IMR-90 (cell line): ENCODE data around the gene SLC38A8. TPM values are rescaled to one million over a fixed set of nuclear protein-coding genes. Genes with fewer than 3 reads are reported as not detected.

Experiments used
- ATAC-seq: fragments of 200-7000 bp; cut with Tn5 transposase; 2 replicates; pipeline ENCODE4 v1.9.1; 2020; ENCODE audit warnings: low read depth, mild to moderate bottlenecking, moderate library complexity
- BruUV-seq: library from RNA; stranded (reverse); fragments of 400-500 nt; replicated peaks from 2 replicates; lab custom pipeline; 2021; lab: Mats Ljungman, UMichigan
- CTCF ChIA-PET: fragments of 300-600 bp; formaldehyde crosslinking; extraction: SDS; loops from one replicate; lab custom pipeline; 2021; ENCODE audit warnings: antibody characterized with exemption; lab: Yijun Ruan, JAX
- POLR2A ChIA-PET: fragments of 300-600 bp; sonication (Branson Sonifier 250); formaldehyde crosslinking; loops from one replicate; lab custom pipeline; 2022; ENCODE audit warnings: antibody characterized with exemption; ENCODE audit not compliant: unreplicated experiment; lab: Charles Lee
- DNase-seq: peaks from one replicate; pipeline ENCODE4 v3.0.0; 2013
- H2AFZ ChIP-seq: replicated peaks from 2 replicates; pipeline ENCODE3; 2013; ENCODE audit warnings: low read length, mild to moderate bottlenecking; ENCODE audit not compliant: poor library complexity
- H2AK5ac ChIP-seq: 2 replicates; pipeline ENCODE4 v1.6.1; 2013; ENCODE audit warnings: low read depth, low read length, inconsistent platforms
- H2AK9ac ChIP-seq: replicated peaks from 2 replicates; pipeline ENCODE3; 2013; ENCODE audit warnings: mild to moderate bottlenecking, low read depth, low read length, moderate library complexity; ENCODE audit not compliant: poor library complexity
- H2BK120ac ChIP-seq: 2 replicates; pipeline ENCODE4 v1.6.1; 2013; ENCODE audit warnings: low read depth, low read length, inconsistent platforms
- H2BK15ac ChIP-seq: 3 replicates; pipeline ENCODE4 v1.6.1; 2013; ENCODE audit warnings: low read depth, low read length, inconsistent platforms
- H2BK20ac ChIP-seq: 2 replicates; pipeline ENCODE4 v1.6.1; 2013; ENCODE audit warnings: low read depth, mild to moderate bottlenecking, inconsistent platforms, low read length, moderate library complexity
- H2BK5ac ChIP-seq: 2 replicates; pipeline ENCODE4 v1.6.1; 2013; ENCODE audit warnings: mild to moderate bottlenecking, low read depth, low read length, inconsistent platforms; ENCODE audit not compliant: poor library complexity, severe bottlenecking
- H3K14ac ChIP-seq: replicated peaks from 2 replicates; pipeline ENCODE4 v1.6.1; 2013; ENCODE audit warnings: low read depth, low read length, inconsistent platforms
- H3K18ac ChIP-seq: 2 replicates; pipeline ENCODE4 v1.6.1; 2013; ENCODE audit warnings: low read depth, low read length, control low read depth
- H3K23ac ChIP-seq: 2 replicates; pipeline ENCODE4 v1.6.1; 2013; ENCODE audit warnings: low read depth, low read length, inconsistent platforms
- H3K27ac ChIP-seq: 2 replicates; pipeline ENCODE4 v1.5.1; 2013; ENCODE audit warnings: mild to moderate bottlenecking, control low read depth, low read length; ENCODE audit not compliant: insufficient read depth
- H3K27me3 ChIP-seq: 2 replicates; pipeline ENCODE4 v1.6.1; 2013; ENCODE audit warnings: low read length; ENCODE audit not compliant: control insufficient read depth, insufficient read depth
- H3K36me3 ChIP-seq: 2 replicates; pipeline ENCODE4 v1.6.1; 2013; ENCODE audit warnings: low read length, mixed read lengths; ENCODE audit not compliant: control insufficient read depth, insufficient read depth
- H3K4ac ChIP-seq: 2 replicates; pipeline ENCODE4 v1.6.1; 2013; ENCODE audit warnings: low read depth, low read length, inconsistent platforms
- H3K4me1 ChIP-seq: 2 replicates; pipeline ENCODE4 v1.6.1; 2013; ENCODE audit warnings: low read length, mixed read lengths; ENCODE audit not compliant: control insufficient read depth, insufficient read depth
- H3K4me2 ChIP-seq: 2 replicates; pipeline ENCODE4 v1.6.1; 2013; ENCODE audit warnings: low read depth, mild to moderate bottlenecking, control low read depth, low read length, moderate library complexity
- H3K4me3 ChIP-seq: 2 replicates; pipeline ENCODE4 v1.5.1; 2013; ENCODE audit warnings: low read depth, mild to moderate bottlenecking, control low read depth, low read length, moderate library complexity; ENCODE audit not compliant: insufficient read depth
- H3K56ac ChIP-seq: 2 replicates; pipeline ENCODE4 v1.6.1; 2013; ENCODE audit warnings: low read length, inconsistent platforms; ENCODE audit not compliant: insufficient read depth; ENCODE audit errors: extremely low read depth
- H3K79me1 ChIP-seq, 2 experiments: 2 replicates each; pipeline ENCODE4 v1.6.1; 2013; ENCODE audit warnings: low read length in 2 of 2, inconsistent platforms in 1 of 2, low read depth in 1 of 2
- H3K9ac ChIP-seq: 2 replicates; pipeline ENCODE4 v1.6.1; 2013; ENCODE audit warnings: low read depth, low read length, control low read depth
- H3K9me1 ChIP-seq: 2 replicates; pipeline ENCODE4 v1.6.1; 2013; ENCODE audit warnings: low read length, inconsistent platforms; ENCODE audit not compliant: insufficient read depth
- H3K9me3 ChIP-seq: 2 replicates; pipeline ENCODE4 v1.6.1; 2013; ENCODE audit warnings: low read length; ENCODE audit not compliant: control insufficient read depth, insufficient read depth
- H4K20me1 ChIP-seq: 2 replicates; pipeline ENCODE4 v1.6.1; 2013; ENCODE audit warnings: low read length, inconsistent platforms; ENCODE audit not compliant: insufficient read depth
- H4K5ac ChIP-seq: 2 replicates; pipeline ENCODE4 v1.6.1; 2013; ENCODE audit warnings: mild to moderate bottlenecking, low read depth, low read length, control low read depth
- H4K8ac ChIP-seq, 2 experiments: 2 replicates each; pipeline ENCODE4 v1.6.1; 2013; ENCODE audit warnings: low read depth in 2 of 2, low read length in 2 of 2, control low read depth in 1 of 2, inconsistent platforms in 1 of 2
- H4K91ac ChIP-seq: 2 replicates; pipeline ENCODE4 v1.6.1; 2013; ENCODE audit warnings: low read depth, low read length, inconsistent platforms; ENCODE audit not compliant: insufficient read depth
- CHD1 ChIP-seq: IDR thresholded peaks from 2 replicates; pipeline ENCODE4 v1.6.1; 2012; ENCODE audit warnings: low read depth, low read length, improper control_type of control experiment
- CTCF ChIP-seq: conservative IDR thresholded peaks from 2 replicates; pipeline ENCODE4 v1.5.1; 2012; ENCODE audit warnings: mild to moderate bottlenecking, low read depth, low read length, improper control_type of control experiment
- ELK1 ChIP-seq: fragments of 150-350 bp; IDR thresholded peaks from 2 replicates; pipeline ENCODE4 v1.6.1; 2016; ENCODE audit warnings: low read depth, mild to moderate bottlenecking, low read length, moderate library complexity, borderline replicate concordance
- FOS ChIP-seq: fragments of 150-350 bp; IDR thresholded peaks from 2 replicates; pipeline ENCODE4 v1.6.1; 2016; ENCODE audit warnings: low read depth, low read length
- RCOR1 ChIP-seq: IDR thresholded peaks from 2 replicates; pipeline ENCODE4 v1.6.1; 2012; ENCODE audit warnings: mild to moderate bottlenecking, low read length, improper control_type of control experiment; ENCODE audit not compliant: insufficient replicate concordance
- WGBS, 2 experiments: methylation state at CpG; one replicate each; pipeline versions ENCODE4 v1.1.5 to v1.1.7; 2013; ENCODE audit warnings: missing lambda C conversion rate in 2 of 2; ENCODE audit not compliant: insufficient read length in 1 of 2; ENCODE audit errors: extremely low coverage in 2 of 2; 5-methylcytosine and 5-hydroxymethylcytosine counted together
- dilution Hi-C: fragments of 300-500 bp; cut with HindIII; formaldehyde crosslinking; loops from one replicate; pipeline ENCODE4 v1.14.3; 2018; ENCODE audit warnings: low sequenced_read_pairs; ENCODE audit not compliant: unreplicated experiment
- in situ Hi-C: fragments of 300-500 bp; cut with MboI; formaldehyde crosslinking; loops from 3 replicates; pipeline ENCODE4 v1.14.3; 2019; ENCODE audit warnings: low sequenced_read_pairs, inconsistent platforms, mixed read lengths
- intact Hi-C: fragments of 100-400 bp; cut with micrococcal nuclease; formaldehyde crosslinking; loops from 2 replicates; pipeline ENCODE4 v1.10.0; 2022
- polyA plus RNA-seq, 3 experiments: library from polyadenylated mRNA; depleted of rRNA; stranded (reverse); fragments of >200 nt; gene quantifications; 2 replicates each; pipeline ENCODE4 v1.2.3, GENCODE V29; 2012; ENCODE audit warnings: low replicate concordance in 1 of 3
- total RNA-seq: library from RNA; depleted of rRNA; stranded (reverse); fragments of >200 nt; gene quantifications from 2 replicates; pipeline ENCODE4 v1.2.3, GENCODE V29; 2012

The SLC38A8 gene
- total and polyA plus RNA-seq, 2 of the 4 experiments (the other 2 are of a cell fraction): not detected

- H3K9ac ChIP-seq: no peak overlapping the region
- H2BK20ac ChIP-seq: no peak overlapping the region
- ATAC-seq (no peak), DNase-seq (no peak)
- H3K56ac ChIP-seq: no peak overlapping the region
- H3K23ac ChIP-seq: no peak overlapping the region
- in situ Hi-C loops (no loop called here), intact Hi-C loops (no loop called here), dilution Hi-C loops (no loop called here)
- no peak overlapping the region for H3K4ac ChIP-seq
- peaks cover 14% of the 10 kb centered on the region for H3K9me3 ChIP-seq
- H3K36me3 ChIP-seq: no peaks in the 10 kb centered on the region
- CTCF ChIA-PET: no interaction called here
- no peak for TF ChIP-seq FOS
- TF ChIP-seq CHD1: no peak
- TF ChIP-seq RCOR1: no peak
- TF ChIP-seq ELK1: no peak
- TF ChIP-seq CTCF: no peak
- no peak overlapping the region for H4K91ac ChIP-seq
- no peak overlapping the region for H3K18ac ChIP-seq
- H3K27ac ChIP-seq: no peak overlapping the region
- no peaks in the 10 kb centered on the region for H4K20me1 ChIP-seq
- H3K4me3 ChIP-seq: no peak overlapping the region
- H2BK120ac ChIP-seq: no peak overlapping the region
- no peak overlapping the region for H4K5ac ChIP-seq
- H2AK5ac ChIP-seq: no peak overlapping the region
- H2AK9ac ChIP-seq: no peak overlapping the region
- WGBS, 2 experiments: 100% methylated on average over 1 of the region's 2 CpGs; no CpG with 5 or more reads in 1 of the 2 experiments
- POLR2A ChIA-PET: no interaction called here
- H3K79me1 ChIP-seq: no peaks in the 10 kb centered on the region
- BruUV-seq: no TSS peak
- H4K8ac ChIP-seq: no peak overlapping the region
- no peak overlapping the region for H3K4me2 ChIP-seq
- H2BK5ac ChIP-seq: no peak overlapping the region
- peaks cover 18% of the 10 kb centered on the region for H3K27me3 ChIP-seq
- no peak overlapping the region for H3K14ac ChIP-seq
- H3K4me1 ChIP-seq: no peaks in the 10 kb centered on the region
- no peak overlapping the region for H2BK15ac ChIP-seq
- H2AFZ ChIP-seq: peak overlapping the region; percentile 16
- H3K9me1 ChIP-seq: no peaks in the 10 kb centered on the region
These were observed 61.8 kb downstream of the SLC38A8 start for GRCh38 chr16:83980794-83981193.
